Astrocyte of the spinal cord (primary cell): ENCODE measurements around the gene ALG12.

Source experiments
- DNase-seq: peaks from one replicate; pipeline ENCODE4 v3.0.0; 2011; ENCODE audit warnings: low read depth, low spot score
- H3K4me3 ChIP-seq: 2 replicates; pipeline ENCODE4 v1.5.1; 2011; ENCODE audit warnings: low read depth, mild to moderate bottlenecking, low read length, moderate library complexity
- CTCF ChIP-seq: IDR thresholded peaks from 2 replicates; pipeline ENCODE4 v1.5.1; 2012; ENCODE audit warnings: low read depth, mild to moderate bottlenecking, low read length, inconsistent platforms
- in situ Hi-C: cut with HindIII; loops from 2 replicates; pipeline ENCODE4 v1.10.0; 2017; ENCODE audit warnings: low sequenced_read_pairs

Gene ALG12

GRCh38 chr22:49916831-49917230, 1.4 kb downstream of the ALG12 start:
- in situ Hi-C loops = no loop called here
- no peak overlapping the region for H3K4me3 ChIP-seq
- no peak for TF ChIP-seq CTCF
- no peak for DNase-seq

- in situ Hi-C loops = no loop called here
- TF ChIP-seq CTCF = no peak
- H3K4me3 ChIP-seq = no peak overlapping the region
- no peak for DNase-seq
Observed at GRCh38 chr22:49915610-49916009, 2.6 kb downstream of the ALG12 start.

- in situ Hi-C loops = no loop called here
- no peak for DNase-seq
- no peak for TF ChIP-seq CTCF
- no peak overlapping the region for H3K4me3 ChIP-seq
Observed at GRCh38 chr22:49914256-49914655, 4.0 kb downstream of the ALG12 start.

- no peak for TF ChIP-seq CTCF
- DNase-seq = no peak
- in situ Hi-C loops = no loop called here
- H3K4me3 ChIP-seq = no peak overlapping the region
Observed at GRCh38 chr22:49913446-49913845, 4.8 kb downstream of the ALG12 start.

GRCh38 chr22:49913026-49913425, 5.2 kb downstream of the ALG12 start:
- in situ Hi-C loops = no loop called here
- TF ChIP-seq CTCF = no peak
- no peak overlapping the region for H3K4me3 ChIP-seq
- DNase-seq = no peak

- no peak for TF ChIP-seq CTCF
- DNase-seq = no peak
- in situ Hi-C loops = no loop called here
- H3K4me3 ChIP-seq = no peak overlapping the region
Observed at GRCh38 chr22:49911881-49912625, 6.2 kb downstream of the ALG12 start.
